RCC 7860 (cell line): ENCODE data around the gene RXRB.
"Not testable (repeated sequence)": the region's sequence is repeated elsewhere in the genome, so short reads cannot be mapped to it uniquely, and the experiment has no call there.

Source experiments
- DNase-seq: peaks from one replicate; pipeline ENCODE4 v3.0.0-alpha.2; 2015; ENCODE audit warnings: low spot score
- FAIRE-seq: peaks from 2 replicates; lab custom pipeline; 2012; peaks lifted over from hg19 to GRCh38; lab: Jason Lieb, UNC

RXRB gene

GRCh38 chr6:33200219-33201146, at the start of gene RXRB, which contains the start of gene SLC39A7:
Gene RXRB (minus strand): TSS chr6:33200665. CDS start chr6:33200476, 189 bp downstream.
Gene SLC39A7 (plus strand): TSS chr6:33200867. CDS start chr6:33201246, 379 bp downstream.
- DNase-seq (peak; percentile 93), FAIRE-seq (peak; percentile 42)

- DNase-seq: peak; percentile 57
- FAIRE-seq: no peak
These were observed 49.5 kb upstream of the RXRB start for GRCh38 chr6:33249732-33250630.

- FAIRE-seq: peak; percentile 86
- peak; percentile 96 for DNase-seq
These were observed 48.7 kb upstream of the RXRB start for GRCh38 chr6:33248932-33249731.

GRCh38 chr6:33248643-33248931, 48.1 kb upstream of the RXRB start:
- no peak for DNase-seq
- FAIRE-seq: no peak

GRCh38 chr6:33247977-33248642, 47.6 kb upstream of the RXRB start:
- FAIRE-seq: no peak
- DNase-seq: peak; percentile 66

GRCh38 chr6:33243476-33243875, 43.0 kb upstream of the RXRB start:
- FAIRE-seq (no peak), DNase-seq (no peak)

- DNase-seq (no peak), FAIRE-seq (no peak)
These were observed 41.5 kb upstream of the RXRB start for GRCh38 chr6:33241968-33242367.

- no peak for FAIRE-seq
- no peak for DNase-seq
These were observed 37.3 kb upstream of the RXRB start for GRCh38 chr6:33237741-33238140.

- DNase-seq (no peak), FAIRE-seq (no peak)
These were observed 36.4 kb upstream of the RXRB start for GRCh38 chr6:33236852-33237251.

- FAIRE-seq (no peak), DNase-seq (no peak)
These were observed 35.9 kb upstream of the RXRB start for GRCh38 chr6:33236328-33236727.

GRCh38 chr6:33235221-33235634, 34.8 kb upstream of the RXRB start:
- FAIRE-seq (no peak), DNase-seq (no peak)

- not testable (repeated sequence) for DNase-seq, FAIRE-seq
These were observed 26.1 kb upstream of the RXRB start for GRCh38 chr6:33226503-33227120.

- DNase-seq (no peak), FAIRE-seq (no peak)
These were observed 17.2 kb upstream of the RXRB start for GRCh38 chr6:33217681-33218080.

GRCh38 chr6:33217246-33217645, 16.8 kb upstream of the RXRB start:
- FAIRE-seq (no peak), DNase-seq (no peak)

GRCh38 chr6:33216117-33216649, 15.7 kb upstream of the RXRB start:
- no peak for FAIRE-seq
- DNase-seq: no peak

GRCh38 chr6:33215271-33216116, 15.0 kb upstream of the RXRB start:
- DNase-seq: no peak
- no peak for FAIRE-seq

- no peak for DNase-seq
- no peak for FAIRE-seq
These were observed 13.5 kb upstream of the RXRB start for GRCh38 chr6:33213989-33214335.

GRCh38 chr6:33213166-33213988, 12.9 kb upstream of the RXRB start:
- DNase-seq (no peak), FAIRE-seq (no peak)
